ENCODE data around the gene NRP2.

DNA sequence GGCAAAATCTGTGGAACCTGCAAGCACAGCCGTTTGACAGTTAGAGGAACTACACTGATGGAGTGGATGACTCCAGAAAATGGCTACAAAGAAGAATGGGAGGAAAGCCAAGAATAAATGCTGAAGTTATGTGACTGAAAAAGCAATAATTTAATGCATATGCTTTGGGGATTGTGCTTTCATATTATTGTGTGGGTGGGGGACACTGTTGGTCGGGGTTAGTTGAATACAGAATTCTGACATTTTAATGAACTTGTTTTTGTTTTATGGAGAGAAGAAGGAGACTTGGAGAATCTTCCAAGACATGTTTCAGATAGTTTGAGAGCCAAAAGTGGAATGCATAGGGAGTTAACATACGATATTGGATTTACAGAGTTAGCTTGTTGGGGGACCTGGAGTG, 68.5 kb downstream of the NRP2 start:
- TF ChIP-seq, protein P1, sequence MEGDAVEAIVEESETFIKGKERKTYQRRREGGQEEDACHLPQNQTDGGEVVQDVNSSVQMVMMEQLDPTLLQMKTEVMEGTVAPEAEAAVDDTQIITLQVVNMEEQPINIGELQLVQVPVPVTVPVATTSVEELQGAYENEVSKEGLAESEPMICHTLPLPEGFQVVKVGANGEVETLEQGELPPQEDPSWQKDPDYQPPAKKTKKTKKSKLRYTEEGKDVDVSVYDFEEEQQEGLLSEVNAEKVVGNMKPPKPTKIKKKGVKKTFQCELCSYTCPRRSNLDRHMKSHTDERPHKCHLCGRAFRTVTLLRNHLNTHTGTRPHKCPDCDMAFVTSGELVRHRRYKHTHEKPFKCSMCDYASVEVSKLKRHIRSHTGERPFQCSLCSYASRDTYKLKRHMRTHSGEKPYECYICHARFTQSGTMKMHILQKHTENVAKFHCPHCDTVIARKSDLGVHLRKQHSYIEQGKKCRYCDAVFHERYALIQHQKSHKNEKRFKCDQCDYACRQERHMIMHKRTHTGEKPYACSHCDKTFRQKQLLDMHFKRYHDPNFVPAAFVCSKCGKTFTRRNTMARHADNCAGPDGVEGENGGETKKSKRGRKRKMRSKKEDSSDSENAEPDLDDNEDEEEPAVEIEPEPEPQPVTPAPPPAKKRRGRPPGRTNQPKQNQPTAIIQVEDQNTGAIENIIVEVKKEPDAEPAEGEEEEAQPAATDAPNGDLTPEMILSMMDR (IDR thresholded peaks at IDR 0.05 in 8 of 11, conservative IDR thresholded peaks at IDR 0.05 in 3 of 11), result no peak
- no peak for TF ChIP-seq POLR2AphosphoS5 (IDR thresholded peaks at IDR 0.05)
- no peak for TF ChIP-seq POLR2A (IDR thresholded peaks at IDR 0.05)
